Measurements from ENCODE around the gene MASP1. TPM values are rescaled to one million over a fixed set of nuclear protein-coding genes. Genes with fewer than 3 reads are reported as not detected.
"Not testable (repeated sequence)": the region's sequence is repeated elsewhere in the genome, so short reads cannot be mapped to it uniquely, and the experiment has no call there.

MASP1 gene
- total RNA-seq, 4 donors from 2014 or later, result 3.8 to 9.9 (median 6.9) TPM

DNA sequence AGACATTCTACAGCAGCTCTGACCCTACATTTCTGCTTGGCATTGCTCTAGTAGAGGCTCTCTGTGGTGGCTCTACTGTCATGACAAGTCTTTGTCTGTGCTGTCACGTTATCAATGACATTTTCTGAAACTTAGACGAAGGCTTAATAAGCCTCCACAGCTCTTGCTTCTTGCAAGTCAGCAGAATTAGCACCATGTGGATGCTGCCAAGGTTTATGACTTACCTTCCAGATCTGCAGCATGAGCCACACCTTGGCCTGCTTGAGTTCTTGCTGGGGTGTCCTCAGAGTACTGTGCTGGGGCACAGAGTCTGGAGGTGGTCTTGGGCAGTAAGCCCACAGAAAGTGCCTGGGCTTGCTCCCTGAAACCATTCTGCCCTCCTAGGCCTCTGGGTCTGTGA lies 84.5 kb downstream of the MASP1 start:
- no peak for DNase-seq (ENCODE audit: low spot score)
- no peak for ATAC-seq (ENCODE audit: low FRiP score)
- TF ChIP-seq, protein P1, sequence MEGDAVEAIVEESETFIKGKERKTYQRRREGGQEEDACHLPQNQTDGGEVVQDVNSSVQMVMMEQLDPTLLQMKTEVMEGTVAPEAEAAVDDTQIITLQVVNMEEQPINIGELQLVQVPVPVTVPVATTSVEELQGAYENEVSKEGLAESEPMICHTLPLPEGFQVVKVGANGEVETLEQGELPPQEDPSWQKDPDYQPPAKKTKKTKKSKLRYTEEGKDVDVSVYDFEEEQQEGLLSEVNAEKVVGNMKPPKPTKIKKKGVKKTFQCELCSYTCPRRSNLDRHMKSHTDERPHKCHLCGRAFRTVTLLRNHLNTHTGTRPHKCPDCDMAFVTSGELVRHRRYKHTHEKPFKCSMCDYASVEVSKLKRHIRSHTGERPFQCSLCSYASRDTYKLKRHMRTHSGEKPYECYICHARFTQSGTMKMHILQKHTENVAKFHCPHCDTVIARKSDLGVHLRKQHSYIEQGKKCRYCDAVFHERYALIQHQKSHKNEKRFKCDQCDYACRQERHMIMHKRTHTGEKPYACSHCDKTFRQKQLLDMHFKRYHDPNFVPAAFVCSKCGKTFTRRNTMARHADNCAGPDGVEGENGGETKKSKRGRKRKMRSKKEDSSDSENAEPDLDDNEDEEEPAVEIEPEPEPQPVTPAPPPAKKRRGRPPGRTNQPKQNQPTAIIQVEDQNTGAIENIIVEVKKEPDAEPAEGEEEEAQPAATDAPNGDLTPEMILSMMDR (IDR thresholded peaks at IDR 0.05), result no peak

DNA sequence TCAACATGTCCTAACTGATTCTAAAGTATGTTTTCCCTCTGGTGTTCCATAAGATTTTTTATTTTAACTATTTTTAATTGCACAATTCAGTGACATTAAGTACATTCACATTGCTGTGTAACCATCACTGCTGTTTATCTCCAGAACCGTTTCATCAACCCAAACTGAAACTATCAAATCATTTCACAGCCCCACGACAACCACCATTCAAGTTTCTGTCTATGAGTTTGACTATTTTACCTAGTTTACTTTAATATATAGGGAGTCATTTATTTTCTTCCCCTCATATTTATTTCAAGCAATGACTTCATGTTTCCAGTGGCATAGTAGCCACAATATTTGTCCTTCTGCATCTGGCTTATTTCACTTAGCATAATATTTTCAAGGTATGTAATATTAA lies 85.9 kb downstream of the MASP1 start:
- TF ChIP-seq, protein P1 (IDR thresholded peaks at IDR 0.05), result no peak
- DNase-seq (ENCODE audit: low spot score) (no peak), ATAC-seq (ENCODE audit: low FRiP score) (no peak)

DNA sequence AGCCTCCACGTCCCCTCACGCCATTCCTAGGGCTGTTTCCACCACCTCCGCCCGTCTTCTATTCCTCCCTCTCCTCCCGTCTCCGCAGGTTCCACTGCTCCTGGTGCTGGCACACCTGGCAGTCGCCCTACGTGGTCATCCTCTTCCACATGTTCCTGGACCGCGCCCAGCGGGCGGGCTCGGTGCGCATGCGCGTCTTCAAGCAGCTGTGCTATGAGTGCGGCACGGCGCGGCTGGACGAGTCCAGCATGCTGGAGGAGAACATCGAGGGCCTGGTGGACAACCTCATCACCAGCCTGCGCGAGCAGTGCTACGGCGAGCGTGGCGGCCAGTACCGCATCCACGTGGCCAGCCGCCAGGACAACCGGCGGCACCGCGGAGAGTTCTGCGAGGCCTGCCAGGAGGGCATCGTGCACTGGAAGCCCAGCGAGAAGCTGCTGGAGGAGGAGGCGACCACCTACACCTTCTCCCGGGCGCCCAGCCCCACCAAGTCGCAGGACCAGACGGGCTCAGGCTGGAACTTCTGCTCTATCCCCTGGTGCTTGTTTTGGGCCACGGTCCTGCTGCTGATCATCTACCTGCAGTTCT lies 92.0 kb downstream of the MASP1 start:
- not testable (repeated sequence) for ATAC-seq (ENCODE audit: low FRiP score)

DNA sequence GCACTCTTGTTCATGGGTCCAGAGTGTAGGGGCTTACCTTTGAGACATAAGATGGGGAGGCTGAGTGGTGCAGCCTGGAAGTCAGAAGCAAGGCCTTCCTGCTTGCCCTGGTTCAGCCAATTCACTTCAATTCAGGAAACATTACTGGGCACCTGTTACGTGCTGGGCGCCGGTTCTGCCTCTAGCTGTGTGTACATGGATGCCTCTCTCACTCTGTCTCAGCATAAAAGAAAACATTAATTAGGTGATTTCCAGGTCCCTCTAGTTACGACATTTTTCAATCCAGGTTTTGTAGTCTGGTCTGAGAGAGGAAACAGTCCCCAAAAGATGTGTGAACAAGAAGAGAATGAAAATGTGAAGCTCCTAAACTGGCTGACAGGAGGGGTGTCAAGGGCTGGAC lies 93.0 kb downstream of the MASP1 start:
- DNase-seq (ENCODE audit: low spot score) (no peak), ATAC-seq (ENCODE audit: low FRiP score) (no peak)
- TF ChIP-seq, protein P1 (IDR thresholded peaks at IDR 0.05), result no peak

More for the DNA sequence above, 92.0 kb downstream of the MASP1 start:
- not testable (repeated sequence) for DNase-seq (ENCODE audit: low spot score)

DNA sequence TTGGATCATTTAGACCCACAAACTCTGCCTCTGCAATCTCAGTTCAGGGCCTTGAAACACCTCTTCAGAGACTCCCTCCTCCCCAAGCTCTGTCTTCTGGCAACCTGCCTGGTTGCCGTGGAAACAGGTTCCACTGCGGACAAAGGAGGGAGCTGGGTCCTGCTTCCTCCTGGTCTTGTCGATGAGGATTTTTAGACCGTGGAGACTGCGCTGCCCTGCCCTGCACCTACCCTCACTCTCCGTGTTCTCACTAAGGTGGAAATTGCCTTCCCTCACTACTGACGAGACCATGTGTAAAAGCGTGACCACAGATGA lies 94.2 kb downstream of the MASP1 start, which contains the start of gene RTP1:
Gene RTP1, plus strand, starts transcription at position 152 of the 315 bp plus-strand sequence. Its CDS starts 30 bp downstream, at position 182.
- no peak for ATAC-seq (ENCODE audit: low FRiP score)
- no peak for DNase-seq (ENCODE audit: low spot score)
- TF ChIP-seq, protein P1 (IDR thresholded peaks at IDR 0.05), result no peak

DNA sequence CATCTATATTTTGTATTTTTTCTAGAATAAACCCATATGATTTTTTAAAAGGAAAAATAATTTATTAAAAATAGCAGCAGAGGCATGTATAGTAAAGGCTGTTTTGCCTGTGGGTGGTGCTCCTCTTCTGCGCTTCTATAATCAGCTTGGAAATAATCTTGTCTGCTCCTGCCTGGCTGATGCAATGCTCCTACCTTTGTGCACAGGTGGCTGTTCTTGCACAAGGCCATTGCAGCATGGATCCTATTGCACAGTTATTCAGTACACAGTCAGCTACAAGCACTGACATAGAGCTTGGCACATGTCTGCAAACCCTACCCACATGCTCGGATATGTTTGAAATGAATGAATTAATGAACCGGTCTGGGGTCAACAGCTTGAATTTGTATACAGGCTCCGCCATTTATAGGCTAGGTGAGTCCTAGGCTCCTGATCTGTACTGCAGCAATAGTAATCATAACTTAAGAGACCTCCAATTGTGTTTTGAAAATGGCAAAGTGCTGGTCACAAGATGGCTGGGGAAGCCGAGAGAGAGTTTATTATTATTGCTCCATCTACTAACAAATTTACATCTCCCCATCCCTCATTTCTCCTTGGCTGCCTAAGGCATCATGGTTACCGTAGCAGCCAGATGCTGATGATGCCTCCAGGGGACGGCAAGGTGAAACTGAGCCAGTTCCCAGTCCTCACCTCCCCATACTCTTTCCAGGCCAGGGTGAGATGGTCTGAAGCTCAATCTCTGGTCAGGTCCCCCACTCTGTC lies 94.8 kb downstream of the MASP1 start:
- TF ChIP-seq, protein P1 (IDR thresholded peaks at IDR 0.05), result no peak
- ATAC-seq (ENCODE audit: low FRiP score) (no peak), DNase-seq (ENCODE audit: low spot score) (no peak)

DNA sequence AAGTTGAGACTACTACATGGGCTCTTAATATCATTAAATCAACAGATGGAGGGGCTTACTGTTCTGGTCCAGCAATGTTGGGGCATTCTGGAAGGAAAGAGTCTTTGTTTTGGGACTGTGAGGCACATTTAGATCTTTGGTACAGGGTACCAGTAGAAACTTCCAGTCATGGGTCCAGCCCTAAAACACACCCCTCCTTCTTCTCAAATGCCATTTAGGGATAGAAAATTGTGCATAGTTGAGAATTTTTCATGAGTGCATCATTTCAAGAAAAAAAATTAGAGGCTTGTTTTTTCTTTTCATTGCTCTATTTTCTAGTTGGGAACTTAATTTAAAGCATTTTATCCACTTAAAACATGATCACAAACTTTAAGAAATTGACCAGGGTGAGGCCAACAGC lies 98.4 kb downstream of the MASP1 start:
- ATAC-seq (ENCODE audit: low FRiP score) (no peak), DNase-seq (ENCODE audit: low spot score) (no peak)
- TF ChIP-seq, protein P1 (IDR thresholded peaks at IDR 0.05), result no peak

Data from omental fat pad (tissue), 4 donors.